Epidermal melanocyte (primary cell): ENCODE measurements around the gene LOXL4.
A peak's percentile ranks its signal among the peaks of the same experiment; 100 is the strongest.

ENCODE experiments used
- DNase-seq: peaks from one replicate; pipeline ENCODE4 v3.0.0; 2011; ENCODE audit warnings: low spot score; ENCODE audit not compliant: insufficient read length

The LOXL4 gene

GRCh38 chr10:98295401-98295811 is 27.4 kb upstream of the LOXL4 start:
- no peak for DNase-seq

GRCh38 chr10:98294270-98294627 is 26.3 kb upstream of the LOXL4 start:
- no peak for DNase-seq

GRCh38 chr10:98293550-98294269 is 25.7 kb upstream of the LOXL4 start:
- no peak for DNase-seq

- DNase-seq: no peak
These were observed 25.0 kb upstream of the LOXL4 start for GRCh38 chr10:98292971-98293370.

GRCh38 chr10:98289802-98290209 is 21.8 kb upstream of the LOXL4 start:
- DNase-seq: no peak

GRCh38 chr10:98287321-98287720 is 19.3 kb upstream of the LOXL4 start:
- DNase-seq: no peak

GRCh38 chr10:98286419-98286818 is 18.4 kb upstream of the LOXL4 start:
- DNase-seq: no peak

- DNase-seq: no peak
These were observed 17.4 kb upstream of the LOXL4 start for GRCh38 chr10:98285416-98285815.

- DNase-seq: no peak
These were observed 8.3 kb upstream of the LOXL4 start for GRCh38 chr10:98276311-98276710.

- no peak for DNase-seq
These were observed 6.6 kb upstream of the LOXL4 start for GRCh38 chr10:98274562-98274961.

GRCh38 chr10:98273057-98273850 is 5.3 kb upstream of the LOXL4 start:
- no peak for DNase-seq

- DNase-seq: no peak
These were observed 4.7 kb upstream of the LOXL4 start for GRCh38 chr10:98272656-98273055.

- DNase-seq: no peak
These were observed 4.3 kb upstream of the LOXL4 start for GRCh38 chr10:98272245-98272644.

- DNase-seq: no peak
These were observed 2.8 kb upstream of the LOXL4 start for GRCh38 chr10:98270786-98271185.

- DNase-seq: no peak
These were observed 2.2 kb upstream of the LOXL4 start for GRCh38 chr10:98270073-98270740.

GRCh38 chr10:98269435-98269912 is 1.5 kb upstream of the LOXL4 start:
- DNase-seq: peak; percentile 83

GRCh38 chr10:98268694-98269431 is 869 bp upstream of the LOXL4 start:
- DNase-seq: no peak

GRCh38 chr10:98267069-98267893 is 713 bp downstream of the LOXL4 start:
- no peak for DNase-seq

- DNase-seq: no peak
These were observed 1.3 kb downstream of the LOXL4 start for GRCh38 chr10:98266647-98267046.
